ENCODE measurements around the gene PRAMEF4.
"Not testable (repeated sequence)": the region's sequence is repeated elsewhere in the genome, so short reads cannot be mapped to it uniquely, and the experiment has no call there.

PRAMEF4 gene

GRCh38 chr1:12886101-12886500 lies at the start of gene PRAMEF4:
Gene PRAMEF4 (minus strand): TSS chr1:12886201. CDS start chr1:12883394, 2,807 bp downstream.
- not testable (repeated sequence) for H3K4me3 ChIP-seq (ENCODE audit: low read length, poor library complexity, severe bottlenecking); H3K9me3 ChIP-seq (ENCODE audit: insufficient read depth, low read depth, low read length); H3K36me3 ChIP-seq (ENCODE audit: insufficient read depth, low read length); H3K9me2 ChIP-seq (replicated peaks; ENCODE audit: low read depth, low read length); H3K27me3 ChIP-seq (ENCODE audit: insufficient read depth, low read length, poor library complexity, severe bottlenecking); H4K20me1 ChIP-seq (ENCODE audit: insufficient read depth, low read length, poor library complexity, severe bottlenecking); H3F3A ChIP-seq (ENCODE audit: low read depth); H2AFZ ChIP-seq (ENCODE audit: low read length); H3K4me1 ChIP-seq (ENCODE audit: insufficient read depth, low read length, poor library complexity, severe bottlenecking); H3K79me2 ChIP-seq (ENCODE audit: insufficient read depth, low read length); H3K4me2 ChIP-seq (ENCODE audit: low read depth, low read length, poor library complexity, severe bottlenecking); H3K9ac ChIP-seq (ENCODE audit: low read depth, low read length, poor library complexity, severe bottlenecking)

- not testable (repeated sequence) for H3K9me3 ChIP-seq (ENCODE audit: insufficient read depth, low read depth, low read length); H3K4me1 ChIP-seq (ENCODE audit: insufficient read depth, low read length, poor library complexity, severe bottlenecking); H3K9me2 ChIP-seq (replicated peaks; ENCODE audit: low read depth, low read length); H3K4me3 ChIP-seq (ENCODE audit: low read length, poor library complexity, severe bottlenecking); H3K27me3 ChIP-seq (ENCODE audit: insufficient read depth, low read length, poor library complexity, severe bottlenecking); H3K4me2 ChIP-seq (ENCODE audit: low read depth, low read length, poor library complexity, severe bottlenecking); H3K79me2 ChIP-seq (ENCODE audit: insufficient read depth, low read length); H3K36me3 ChIP-seq (ENCODE audit: insufficient read depth, low read length); H3F3A ChIP-seq (ENCODE audit: low read depth); H2AFZ ChIP-seq (ENCODE audit: low read length); H4K20me1 ChIP-seq (ENCODE audit: insufficient read depth, low read length, poor library complexity, severe bottlenecking); H3K9ac ChIP-seq (ENCODE audit: low read depth, low read length, poor library complexity, severe bottlenecking)
Observed at GRCh38 chr1:12924368-12924767, 38.4 kb upstream of the PRAMEF4 start.

- H3K9me3 ChIP-seq (ENCODE audit: insufficient read depth, low read depth, low read length); H3K27me3 ChIP-seq (ENCODE audit: insufficient read depth, low read length, poor library complexity, severe bottlenecking); H3K9ac ChIP-seq (ENCODE audit: low read depth, low read length, poor library complexity, severe bottlenecking); H3F3A ChIP-seq (ENCODE audit: low read depth); H2AFZ ChIP-seq (ENCODE audit: low read length); H4K20me1 ChIP-seq (ENCODE audit: insufficient read depth, low read length, poor library complexity, severe bottlenecking); H3K9me2 ChIP-seq (replicated peaks; ENCODE audit: low read depth, low read length); H3K36me3 ChIP-seq (ENCODE audit: insufficient read depth, low read length); H3K4me1 ChIP-seq (ENCODE audit: insufficient read depth, low read length, poor library complexity, severe bottlenecking); H3K4me2 ChIP-seq (ENCODE audit: low read depth, low read length, poor library complexity, severe bottlenecking); H3K4me3 ChIP-seq (ENCODE audit: low read length, poor library complexity, severe bottlenecking); H3K79me2 ChIP-seq (ENCODE audit: insufficient read depth, low read length): not testable (repeated sequence)
Observed at GRCh38 chr1:12921749-12922148, 35.7 kb upstream of the PRAMEF4 start.

GRCh38 chr1:12916310-12916709 lies 30.3 kb upstream of the PRAMEF4 start, which contains the start of gene PRAMEF7:
Gene PRAMEF7 (plus strand): TSS chr1:12916610. CDS start chr1:12917693, 1,083 bp downstream.
- not testable (repeated sequence) for H3K36me3 ChIP-seq (ENCODE audit: insufficient read depth, low read length); H3K9me3 ChIP-seq (ENCODE audit: insufficient read depth, low read depth, low read length)

GRCh38 chr1:12903793-12904572 lies 18.0 kb upstream of the PRAMEF4 start:
- not testable (repeated sequence) for H3K36me3 ChIP-seq (ENCODE audit: insufficient read depth, low read length); H3K27me3 ChIP-seq (ENCODE audit: insufficient read depth, low read length, poor library complexity, severe bottlenecking); H3K79me2 ChIP-seq (ENCODE audit: insufficient read depth, low read length); H3K9ac ChIP-seq (ENCODE audit: low read depth, low read length, poor library complexity, severe bottlenecking); H3K4me2 ChIP-seq (ENCODE audit: low read depth, low read length, poor library complexity, severe bottlenecking); H3K4me1 ChIP-seq (ENCODE audit: insufficient read depth, low read length, poor library complexity, severe bottlenecking); H3F3A ChIP-seq (ENCODE audit: low read depth); H3K9me2 ChIP-seq (replicated peaks; ENCODE audit: low read depth, low read length); H3K9me3 ChIP-seq (ENCODE audit: insufficient read depth, low read depth, low read length); H3K4me3 ChIP-seq (ENCODE audit: low read length, poor library complexity, severe bottlenecking); H4K20me1 ChIP-seq (ENCODE audit: insufficient read depth, low read length, poor library complexity, severe bottlenecking); H2AFZ ChIP-seq (ENCODE audit: low read length)

More at GRCh38 chr1:12916310-12916709, 30.3 kb upstream of the PRAMEF4 start, which contains the start of gene PRAMEF7:
- not testable (repeated sequence) for H3K9ac ChIP-seq (ENCODE audit: low read depth, low read length, poor library complexity, severe bottlenecking); H3F3A ChIP-seq (ENCODE audit: low read depth); H2AFZ ChIP-seq (ENCODE audit: low read length); H3K4me1 ChIP-seq (ENCODE audit: insufficient read depth, low read length, poor library complexity, severe bottlenecking); H3K4me2 ChIP-seq (ENCODE audit: low read depth, low read length, poor library complexity, severe bottlenecking); H3K4me3 ChIP-seq (ENCODE audit: low read length, poor library complexity, severe bottlenecking); H3K27me3 ChIP-seq (ENCODE audit: insufficient read depth, low read length, poor library complexity, severe bottlenecking); H3K79me2 ChIP-seq (ENCODE audit: insufficient read depth, low read length); H3K9me2 ChIP-seq (replicated peaks; ENCODE audit: low read depth, low read length); H4K20me1 ChIP-seq (ENCODE audit: insufficient read depth, low read length, poor library complexity, severe bottlenecking)

- H3K36me3 ChIP-seq (ENCODE audit: insufficient read depth, low read length); H2AFZ ChIP-seq (ENCODE audit: low read length); H3K27me3 ChIP-seq (ENCODE audit: insufficient read depth, low read length, poor library complexity, severe bottlenecking); H3K9me3 ChIP-seq (ENCODE audit: insufficient read depth, low read depth, low read length); H4K20me1 ChIP-seq (ENCODE audit: insufficient read depth, low read length, poor library complexity, severe bottlenecking); H3K4me3 ChIP-seq (ENCODE audit: low read length, poor library complexity, severe bottlenecking); H3K4me2 ChIP-seq (ENCODE audit: low read depth, low read length, poor library complexity, severe bottlenecking); H3K79me2 ChIP-seq (ENCODE audit: insufficient read depth, low read length); H3K9me2 ChIP-seq (replicated peaks; ENCODE audit: low read depth, low read length); H3K9ac ChIP-seq (ENCODE audit: low read depth, low read length, poor library complexity, severe bottlenecking); H3F3A ChIP-seq (ENCODE audit: low read depth); H3K4me1 ChIP-seq (ENCODE audit: insufficient read depth, low read length, poor library complexity, severe bottlenecking): not testable (repeated sequence)
Observed at GRCh38 chr1:12899186-12899585, 13.2 kb upstream of the PRAMEF4 start.

- not testable (repeated sequence) for H4K20me1 ChIP-seq (ENCODE audit: insufficient read depth, low read length, poor library complexity, severe bottlenecking); H3K36me3 ChIP-seq (ENCODE audit: insufficient read depth, low read length); H3K4me3 ChIP-seq (ENCODE audit: low read length, poor library complexity, severe bottlenecking)
Observed at GRCh38 chr1:12898170-12898569, 12.2 kb upstream of the PRAMEF4 start, which contains the start of gene PRAMEF10. Gene PRAMEF10 (minus strand): TSS chr1:12898270. CDS start chr1:12895847, 2,423 bp downstream.

More at GRCh38 chr1:12898170-12898569, 12.2 kb upstream of the PRAMEF4 start, which contains the start of gene PRAMEF10:
- not testable (repeated sequence) for H3K9me2 ChIP-seq (replicated peaks; ENCODE audit: low read depth, low read length); H3K4me1 ChIP-seq (ENCODE audit: insufficient read depth, low read length, poor library complexity, severe bottlenecking); H3K27me3 ChIP-seq (ENCODE audit: insufficient read depth, low read length, poor library complexity, severe bottlenecking); H3K4me2 ChIP-seq (ENCODE audit: low read depth, low read length, poor library complexity, severe bottlenecking); H2AFZ ChIP-seq (ENCODE audit: low read length); H3F3A ChIP-seq (ENCODE audit: low read depth); H3K79me2 ChIP-seq (ENCODE audit: insufficient read depth, low read length); H3K9ac ChIP-seq (ENCODE audit: low read depth, low read length, poor library complexity, severe bottlenecking); H3K9me3 ChIP-seq (ENCODE audit: insufficient read depth, low read depth, low read length)

Data from Loucy (cell line).